OCI-LY3 (cell line): ENCODE results near the gene KCTD3.

Source experiments
- H2AFZ ChIP-seq: fragments of 200-600, 300-600 bp; shearing (Covaris generic); 2 replicates; pipeline ENCODE4 v1.6.0; 2014; ENCODE audit warnings: antibody characterized with exemption, low read depth, low read length
- H3K27ac ChIP-seq: fragments of 200-600, 300-600 bp; sonication (generic); 2 replicates; pipeline ENCODE4 v1.5.1; 2014; ENCODE audit warnings: mild to moderate bottlenecking, low read length, moderate library complexity, mixed read lengths
- H3K27me3 ChIP-seq: fragments of 200-600, 300-600 bp; sonication (generic); 2 replicates; pipeline ENCODE4 v1.6.1; 2014; ENCODE audit warnings: low read depth, low read length, mixed read lengths
- H3K36me3 ChIP-seq: fragments of 200-600, 300-600 bp; sonication (generic); replicated peaks from 2 replicates; pipeline ENCODE3; 2014; ENCODE audit warnings: low read depth, low read length, mixed read lengths
- H3K4me1 ChIP-seq: fragments of 300-600, 200-600 bp; sonication (generic); 2 replicates; pipeline ENCODE4 v1.6.1; 2014; ENCODE audit warnings: low read length, mixed read lengths
- H3K4me2 ChIP-seq: fragments of 200-600, 300-600 bp; sonication (generic); 2 replicates; pipeline ENCODE4 v1.6.1; 2014; ENCODE audit warnings: low read length, mixed read lengths
- H3K4me3 ChIP-seq: fragments of 300-600, 200-600 bp; sonication (generic); 2 replicates; pipeline ENCODE4 v1.5.1; 2014; ENCODE audit warnings: antibody characterized with exemption, mild to moderate bottlenecking, low read length, moderate library complexity
- H3K79me2 ChIP-seq: fragments of 300-600, 200-600 bp; shearing (Covaris generic); 2 replicates; pipeline ENCODE4 v1.6.1; 2014; ENCODE audit warnings: mild to moderate bottlenecking, low read length, mixed read lengths
- H3K9ac ChIP-seq: fragments of 300-600, 200-600 bp; shearing (Covaris generic); 2 replicates; pipeline ENCODE4 v1.6.0; 2014; ENCODE audit warnings: mild to moderate bottlenecking, low read length, moderate library complexity
- H3K9me3 ChIP-seq: fragments of 200-600, 300-600 bp; shearing (Covaris generic); 2 replicates; pipeline ENCODE4 v1.6.1; 2014; ENCODE audit warnings: low read length, mixed read lengths; ENCODE audit not compliant: insufficient read depth
- H4K20me1 ChIP-seq: fragments of 200-600, 300-600 bp; sonication (generic); 2 replicates; pipeline ENCODE4 v1.6.1; 2016; ENCODE audit warnings: low read length, mixed read lengths; ENCODE audit not compliant: insufficient read depth
- EZH2phosphoT487 ChIP-seq: fragments of 200-600 bp; shearing (Covaris generic); IDR thresholded peaks from 2 replicates; pipeline ENCODE4 v1.6.1; 2018; ENCODE audit warnings: antibody characterized with exemption, mixed run types, low read depth
- TF ChIP-seq, protein P1 (sequence below): fragments of 200-600, 300-600 bp; sonication (generic); IDR thresholded peaks from 2 replicates; pipeline ENCODE4 v1.5.1; 2014; ENCODE audit warnings: antibody characterized with exemption, low read length, low read depth

KCTD3 gene

GRCh38 chr1:215660259-215660658 lies 93.2 kb downstream of the KCTD3 start:
- H3K27me3 ChIP-seq = no peaks in the 10 kb centered on the region
- no peaks in the 10 kb centered on the region for H3K4me1 ChIP-seq
- H4K20me1 ChIP-seq = no peaks in the 10 kb centered on the region
- no peaks in the 10 kb centered on the region for H3K36me3 ChIP-seq
- H3K4me3 ChIP-seq = no peak overlapping the region
- no peak for TF ChIP-seq EZH2phosphoT487
- TF ChIP-seq, protein P1, sequence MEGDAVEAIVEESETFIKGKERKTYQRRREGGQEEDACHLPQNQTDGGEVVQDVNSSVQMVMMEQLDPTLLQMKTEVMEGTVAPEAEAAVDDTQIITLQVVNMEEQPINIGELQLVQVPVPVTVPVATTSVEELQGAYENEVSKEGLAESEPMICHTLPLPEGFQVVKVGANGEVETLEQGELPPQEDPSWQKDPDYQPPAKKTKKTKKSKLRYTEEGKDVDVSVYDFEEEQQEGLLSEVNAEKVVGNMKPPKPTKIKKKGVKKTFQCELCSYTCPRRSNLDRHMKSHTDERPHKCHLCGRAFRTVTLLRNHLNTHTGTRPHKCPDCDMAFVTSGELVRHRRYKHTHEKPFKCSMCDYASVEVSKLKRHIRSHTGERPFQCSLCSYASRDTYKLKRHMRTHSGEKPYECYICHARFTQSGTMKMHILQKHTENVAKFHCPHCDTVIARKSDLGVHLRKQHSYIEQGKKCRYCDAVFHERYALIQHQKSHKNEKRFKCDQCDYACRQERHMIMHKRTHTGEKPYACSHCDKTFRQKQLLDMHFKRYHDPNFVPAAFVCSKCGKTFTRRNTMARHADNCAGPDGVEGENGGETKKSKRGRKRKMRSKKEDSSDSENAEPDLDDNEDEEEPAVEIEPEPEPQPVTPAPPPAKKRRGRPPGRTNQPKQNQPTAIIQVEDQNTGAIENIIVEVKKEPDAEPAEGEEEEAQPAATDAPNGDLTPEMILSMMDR = no peak
- H3K9ac ChIP-seq = no peak overlapping the region
- H3K27ac ChIP-seq = no peak overlapping the region
- no peak overlapping the region for H3K4me2 ChIP-seq
- no peaks in the 10 kb centered on the region for H3K9me3 ChIP-seq
- no peak overlapping the region for H2AFZ ChIP-seq
- no peaks in the 10 kb centered on the region for H3K79me2 ChIP-seq

- no peaks in the 10 kb centered on the region for H3K27me3 ChIP-seq
- no peaks in the 10 kb centered on the region for H4K20me1 ChIP-seq
- H3K9me3 ChIP-seq = no peaks in the 10 kb centered on the region
- H3K79me2 ChIP-seq = no peaks in the 10 kb centered on the region
- no peak overlapping the region for H3K4me3 ChIP-seq
- H3K36me3 ChIP-seq = no peaks in the 10 kb centered on the region
- no peak overlapping the region for H3K27ac ChIP-seq
- H3K4me1 ChIP-seq = no peaks in the 10 kb centered on the region
- no peak overlapping the region for H3K9ac ChIP-seq
- no peak for TF ChIP-seq EZH2phosphoT487
- TF ChIP-seq, protein P1 = no peak
- H2AFZ ChIP-seq = no peak overlapping the region
- H3K4me2 ChIP-seq = no peak overlapping the region
Measured at GRCh38 chr1:215661033-215661432, 93.9 kb downstream of the KCTD3 start.

DNA sequence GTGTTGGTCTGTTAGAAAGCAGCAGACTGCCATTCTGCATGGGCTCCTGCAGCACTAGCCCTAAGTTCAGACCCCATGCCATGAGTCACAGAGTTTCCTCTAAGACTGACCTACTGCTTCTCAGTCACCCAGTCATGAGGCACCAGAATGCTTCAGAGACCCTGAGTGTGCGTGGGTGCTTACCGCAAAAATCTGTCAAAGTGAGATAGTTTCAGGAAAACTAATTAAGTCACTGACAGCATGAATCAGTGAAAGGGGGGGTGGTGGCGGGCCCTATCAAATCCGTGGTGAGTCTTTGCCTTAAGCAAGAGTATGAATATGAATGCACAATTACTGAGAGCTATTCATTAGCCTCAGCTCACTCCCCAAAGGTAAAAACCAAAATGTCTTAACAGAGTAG lies 98.1 kb downstream of the KCTD3 start:
- TF ChIP-seq EZH2phosphoT487 = no peak
- TF ChIP-seq, protein P1 = no peak
- no peak overlapping the region for H3K9ac ChIP-seq
- no peaks in the 10 kb centered on the region for H3K79me2 ChIP-seq
- no peak overlapping the region for H3K4me3 ChIP-seq
- H2AFZ ChIP-seq = no peak overlapping the region
- no peaks in the 10 kb centered on the region for H4K20me1 ChIP-seq
- no peaks in the 10 kb centered on the region for H3K9me3 ChIP-seq
- no peak overlapping the region for H3K4me2 ChIP-seq
- H3K27me3 ChIP-seq = no peaks in the 10 kb centered on the region
- no peaks in the 10 kb centered on the region for H3K4me1 ChIP-seq
- no peak overlapping the region for H3K27ac ChIP-seq
- no peaks in the 10 kb centered on the region for H3K36me3 ChIP-seq

DNA sequence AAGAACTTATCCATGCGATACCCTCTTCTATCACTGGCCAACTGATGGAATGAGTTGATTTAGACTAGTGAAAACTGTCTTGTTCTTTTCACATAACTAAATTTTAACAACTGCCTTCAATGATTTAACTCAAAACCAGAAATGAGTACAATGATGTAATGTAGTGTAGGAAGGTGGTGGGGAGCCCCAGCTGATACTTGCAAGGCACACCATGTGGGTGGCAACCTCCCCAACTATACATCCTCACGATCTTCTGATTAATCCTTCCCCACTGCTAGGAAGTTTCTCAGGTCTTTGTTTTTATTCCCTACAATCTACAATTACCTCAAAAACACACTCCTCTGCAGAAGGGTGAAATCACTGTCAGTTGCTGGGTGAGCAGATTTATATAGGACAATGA lies 100.7 kb downstream of the KCTD3 start:
- TF ChIP-seq, protein P1 = no peak
- TF ChIP-seq EZH2phosphoT487 = no peak
- Histone ChIP-seq H3K79me2 (no peaks in the 10 kb centered on the region), H2AFZ (no peak overlapping the region), H3K27me3 (no peaks in the 10 kb centered on the region; the same call in 1 of the 2 replicates), H3K4me1 (no peaks in the 10 kb centered on the region), H3K4me3 (no peak overlapping the region), H3K9me3 (no peaks in the 10 kb centered on the region), H4K20me1 (no peaks in the 10 kb centered on the region), H3K4me2 (no peak overlapping the region), H3K36me3 (no peaks in the 10 kb centered on the region), H3K9ac (no peak overlapping the region), H3K27ac (no peak overlapping the region)
